CD14-positive monocyte (primary cell): ENCODE data around the gene FTMT. TPM values are rescaled to one million over a fixed set of nuclear protein-coding genes. Genes with fewer than 3 reads are reported as not detected.

Experiments
- DNase-seq, 3 donors: peaks; one replicate each; pipeline ENCODE4 v3.0.0-alpha.2; 2011 to 2022
- H2AFZ ChIP-seq: 2 replicates; pipeline ENCODE4 v1.6.0; 2012; ENCODE audit warnings: mild to moderate bottlenecking, low read depth, low read length, inconsistent platforms; ENCODE audit not compliant: insufficient read depth, poor library complexity, severe bottlenecking
- H3K27ac ChIP-seq, 2 donors: 1 replicate in 1 of 2; 2 replicates in 1 of 2; pipeline ENCODE4 v1.5.1; 2012 to 2013; ENCODE audit warnings: low read length in 2 of 2, control low read depth in 1 of 2, inconsistent platforms in 1 of 2, low read depth in 1 of 2, mild to moderate bottlenecking in 1 of 2
- H3K27me3 ChIP-seq, 2 donors: one replicate each; pipeline versions ENCODE4 v1.6.0 to v1.6.1; 2011 to 2013; ENCODE audit warnings: low read length in 2 of 2; ENCODE audit not compliant: control insufficient read depth in 2 of 2, insufficient read depth in 2 of 2
- H3K36me3 ChIP-seq, 2 donors: replicated peaks in 1 of 2; 1 replicate in 1 of 2; 2 replicates in 1 of 2; pipeline versions ENCODE4 v1.5.1 to v1.6.1; 2012 to 2013; ENCODE audit warnings: low read length in 2 of 2, control low read depth in 1 of 2, inconsistent platforms in 1 of 2, mild to moderate bottlenecking in 1 of 2; ENCODE audit not compliant: insufficient read depth in 2 of 2, control insufficient read depth in 1 of 2
- H3K4me1 ChIP-seq, 2 donors: 1 replicate in 1 of 2; 2 replicates in 1 of 2; pipeline versions ENCODE4 v1.5.1 to v1.6.1; 2012 to 2013; ENCODE audit warnings: low read length in 2 of 2, control low read depth in 1 of 2, inconsistent platforms in 1 of 2, mild to moderate bottlenecking in 1 of 2, moderate library complexity in 1 of 2; ENCODE audit not compliant: insufficient read depth in 2 of 2, control insufficient read depth in 1 of 2
- H3K4me2 ChIP-seq: replicated peaks from 2 replicates; pipeline ENCODE3; 2012; ENCODE audit warnings: low read length, moderate library complexity, mild to moderate bottlenecking; ENCODE audit not compliant: poor library complexity, severe bottlenecking; ENCODE audit errors: extremely low read depth
- H3K4me3 ChIP-seq, 3 experiments: fragments of 200-600 bp in 1 of 3; sonication (generic) in 1 of 3; replicated peaks in 1 of 3; 1 replicate in 2 of 3; 2 replicates in 1 of 3; pipeline ENCODE4 v1.5.1; 2011 to 2013; ENCODE audit warnings: low read length in 3 of 3, mild to moderate bottlenecking in 3 of 3, control low read depth in 2 of 3, low read depth in 2 of 3, inconsistent platforms in 1 of 3, moderate library complexity in 1 of 3
- H3K79me2 ChIP-seq: 2 replicates; pipeline ENCODE4 v1.6.0; 2012; ENCODE audit warnings: mild to moderate bottlenecking, control low read depth, inconsistent platforms, low read length, moderate library complexity; ENCODE audit not compliant: insufficient read depth
- H3K9ac ChIP-seq: 2 replicates; pipeline ENCODE4 v1.6.0; 2017; ENCODE audit warnings: low read length, mild to moderate bottlenecking; ENCODE audit not compliant: insufficient read depth, poor library complexity, severe bottlenecking
- H3K9me3 ChIP-seq, 2 donors: replicated peaks in 1 of 2; 1 replicate in 1 of 2; 2 replicates in 1 of 2; pipeline versions ENCODE4 v1.5.1 to v1.6.1; 2012 to 2013; ENCODE audit warnings: low read length in 2 of 2, control low read depth in 1 of 2; ENCODE audit not compliant: control insufficient read depth in 1 of 2, insufficient read depth in 1 of 2
- H4K20me1 ChIP-seq: 2 replicates; pipeline ENCODE4 v1.6.0; 2012; ENCODE audit warnings: mild to moderate bottlenecking, low read length, control low read depth, moderate library complexity; ENCODE audit not compliant: insufficient read depth
- H3K27ac Mint-ChIP-seq, 7 donors: one replicate each; pipeline ENCODE4 v1.8.0; 2020; ENCODE audit warnings: mild to moderate bottlenecking in 7 of 7, mixed read lengths in 7 of 7, moderate library complexity in 6 of 7, inconsistent platforms in 2 of 7
- H3K27me3 Mint-ChIP-seq, 3 donors: one replicate each; pipeline ENCODE4 v1.8.0; 2021 to 2022; ENCODE audit warnings: low read depth in 3 of 3, mild to moderate bottlenecking in 3 of 3, mixed read lengths in 3 of 3, moderate library complexity in 3 of 3, inconsistent platforms in 1 of 3
- H3K36me3 Mint-ChIP-seq, 2 donors: one replicate each; pipeline ENCODE4 v1.8.0; 2020; ENCODE audit warnings: mixed read lengths in 2 of 2, inconsistent platforms in 1 of 2, mild to moderate bottlenecking in 1 of 2
- H3K4me1 Mint-ChIP-seq: one replicate; pipeline ENCODE4 v1.8.0; 2020; ENCODE audit warnings: mild to moderate bottlenecking, mixed read lengths
- H3K4me3 Mint-ChIP-seq, 2 donors: one replicate each; pipeline ENCODE4 v1.8.0; 2020; ENCODE audit warnings: mild to moderate bottlenecking in 2 of 2, mixed read lengths in 2 of 2, moderate library complexity in 1 of 2
- H3K9me3 Mint-ChIP-seq, 7 donors: one replicate each; pipeline ENCODE4 v1.8.0; 2020 to 2022; ENCODE audit warnings: mixed read lengths in 7 of 7, mild to moderate bottlenecking in 6 of 7, moderate library complexity in 6 of 7, inconsistent platforms in 2 of 7
- WGBS: methylation state at CpG from one replicate; pipeline ENCODE4 v1.1.5; 2013; ENCODE audit warnings: missing lambda C conversion rate; ENCODE audit not compliant: insufficient coverage; 5-methylcytosine and 5-hydroxymethylcytosine counted together
- intact Hi-C, 2 donors: fragments of 100-400 bp; cut with micrococcal nuclease; formaldehyde crosslinking; loops; one replicate each; pipeline versions ENCODE4 v1.15.0 to v1.15.1; 2023
- polyA plus RNA-seq, 3 donors: library from polyadenylated mRNA; depleted of rRNA in 1 of 3; unstranded in 2 of 3; stranded (reverse) in 1 of 3; fragments of 300-500 nt in 2 of 3; fragments of >200 nt in 1 of 3; fragmentation: Illumina TruSeq in 2 of 3; gene quantifications; 1 replicate in 2 of 3; 2 replicates in 1 of 3; pipeline ENCODE4 v1.2.3, GENCODE V29; 2012 to 2021
- TF ChIP-seq, protein P1 (sequence below): fragments of 200-600 bp; IDR thresholded peaks from one replicate; pipeline ENCODE4 v1.8.0; 2022; ENCODE audit warnings: antibody characterized with exemption, mild to moderate bottlenecking

Gene FTMT
- polyA plus RNA-seq, 3 donors = not detected

DNA sequence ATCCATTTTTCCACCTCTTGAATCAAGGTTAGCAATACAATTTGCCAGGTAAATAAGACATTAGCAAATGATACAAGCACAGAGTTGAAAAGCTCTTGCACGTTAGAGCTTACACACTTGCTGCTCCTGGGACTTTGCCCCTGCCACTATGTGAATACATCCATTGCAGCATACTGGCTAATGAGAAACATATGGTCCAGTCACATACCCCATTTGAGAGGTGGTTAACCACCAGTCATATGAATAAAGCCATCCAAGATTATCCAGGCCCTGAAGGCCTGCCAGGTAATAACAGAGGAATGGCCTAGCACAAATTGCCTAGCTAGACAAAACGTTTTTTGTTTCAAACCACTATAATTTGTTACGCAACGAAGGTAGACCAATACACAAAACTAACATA lies 45.8 kb upstream of the FTMT start:
- WGBS = 100% methylated on average over 1 of the region's 4 CpGs
- DNase-seq = no peak
- intact Hi-C loops = no loop called here

DNA sequence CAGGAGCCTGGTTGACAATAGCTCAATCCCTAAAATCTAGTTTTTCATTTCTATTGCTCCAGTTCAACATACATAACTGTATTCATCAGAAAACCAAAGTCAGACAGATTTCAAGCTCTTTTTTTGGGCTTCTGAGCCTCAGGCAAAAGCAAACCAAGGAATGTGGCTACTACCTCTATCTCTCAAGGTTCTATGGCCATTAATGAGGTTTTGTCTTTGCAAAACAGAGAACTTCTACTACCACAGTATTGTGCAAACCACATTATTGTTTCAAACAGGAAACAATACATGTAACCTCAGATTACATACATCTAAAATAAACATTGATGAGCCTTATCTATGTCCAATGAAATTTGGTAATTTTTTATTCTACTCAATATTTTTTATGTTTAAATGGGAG lies 35.5 kb upstream of the FTMT start:
- Mint-ChIP-seq H3K9me3 (peaks cover 0 to 8% (median 3%) of the 10 kb centered on the region in 7 donors), H3K27me3 (peaks cover 2 to 7% (median 4%) of the 10 kb centered on the region in 3 donors), H3K27ac (no peak overlapping the region), H3K4me1 (no peaks in the 10 kb centered on the region), H3K4me3 (no peak overlapping the region), H3K36me3 (no peaks in the 10 kb centered on the region)
- Histone ChIP-seq H3K4me2 (no peak overlapping the region), H3K4me1 (no peaks in the 10 kb centered on the region), H3K36me3 (no peaks in the 10 kb centered on the region), H3K9ac (no peak overlapping the region), H4K20me1 (no peaks in the 10 kb centered on the region), H3K27me3 (no peaks in the 10 kb centered on the region), H3K4me3 (no peak overlapping the region), H2AFZ (no peak overlapping the region), H3K9me3 (peaks cover 3 to 4% of the 10 kb centered on the region in 2 donors), H3K27ac (no peak overlapping the region), H3K79me2 (no peaks in the 10 kb centered on the region)
- intact Hi-C loops = no loop called here
- TF ChIP-seq, protein P1, sequence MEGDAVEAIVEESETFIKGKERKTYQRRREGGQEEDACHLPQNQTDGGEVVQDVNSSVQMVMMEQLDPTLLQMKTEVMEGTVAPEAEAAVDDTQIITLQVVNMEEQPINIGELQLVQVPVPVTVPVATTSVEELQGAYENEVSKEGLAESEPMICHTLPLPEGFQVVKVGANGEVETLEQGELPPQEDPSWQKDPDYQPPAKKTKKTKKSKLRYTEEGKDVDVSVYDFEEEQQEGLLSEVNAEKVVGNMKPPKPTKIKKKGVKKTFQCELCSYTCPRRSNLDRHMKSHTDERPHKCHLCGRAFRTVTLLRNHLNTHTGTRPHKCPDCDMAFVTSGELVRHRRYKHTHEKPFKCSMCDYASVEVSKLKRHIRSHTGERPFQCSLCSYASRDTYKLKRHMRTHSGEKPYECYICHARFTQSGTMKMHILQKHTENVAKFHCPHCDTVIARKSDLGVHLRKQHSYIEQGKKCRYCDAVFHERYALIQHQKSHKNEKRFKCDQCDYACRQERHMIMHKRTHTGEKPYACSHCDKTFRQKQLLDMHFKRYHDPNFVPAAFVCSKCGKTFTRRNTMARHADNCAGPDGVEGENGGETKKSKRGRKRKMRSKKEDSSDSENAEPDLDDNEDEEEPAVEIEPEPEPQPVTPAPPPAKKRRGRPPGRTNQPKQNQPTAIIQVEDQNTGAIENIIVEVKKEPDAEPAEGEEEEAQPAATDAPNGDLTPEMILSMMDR = no peak
- DNase-seq = no peak

More for the DNA sequence above, 45.8 kb upstream of the FTMT start:
- H3K9me3 Mint-ChIP-seq = peaks cover 0 to 12% (median 6%) of the 10 kb centered on the region in 7 donors
- H3K27ac Mint-ChIP-seq = no peak overlapping the region
- H3K4me2 ChIP-seq = no peak overlapping the region
- H3K9ac ChIP-seq = no peak overlapping the region
- H3K9me3 ChIP-seq = no peaks in the 10 kb centered on the region
- no peaks in the 10 kb centered on the region for H3K36me3 Mint-ChIP-seq
- H3K27ac ChIP-seq = no peak overlapping the region
- H3K4me1 ChIP-seq = no peaks in the 10 kb centered on the region
- H3K36me3 ChIP-seq = no peaks in the 10 kb centered on the region
- no peaks in the 10 kb centered on the region for H4K20me1 ChIP-seq
- H3K79me2 ChIP-seq = no peaks in the 10 kb centered on the region
- no peak overlapping the region for H3K4me3 Mint-ChIP-seq
- H3K4me1 Mint-ChIP-seq = no peaks in the 10 kb centered on the region
- no peak overlapping the region for H2AFZ ChIP-seq
- H3K27me3 ChIP-seq = no peaks in the 10 kb centered on the region
- TF ChIP-seq, protein P1 = no peak
- peaks cover 0 to 2% (median 0%) of the 10 kb centered on the region in 3 donors for H3K27me3 Mint-ChIP-seq
- H3K4me3 ChIP-seq = no peak overlapping the region
